CD4-positive, alpha-beta memory T cell (primary cell): ENCODE measurements around the gene LLGL1. TPM values are rescaled to one million over a fixed set of nuclear protein-coding genes. Genes with fewer than 3 reads are reported as not detected.

Experiments
- CTCF ChIA-PET: fragments of 350-600 bp; sonication (Branson Sonifier 250); formaldehyde crosslinking; loops from one replicate; lab custom pipeline; 2021; ENCODE audit warnings: inconsistent platforms; ENCODE audit not compliant: partially characterized antibody; lab: Charles Lee
- POLR2A ChIA-PET: fragments of 350-600 bp; sonication (Branson Sonifier 250); formaldehyde crosslinking; loops from one replicate; lab custom pipeline; 2021; ENCODE audit not compliant: partially characterized antibody; lab: Charles Lee
- DNase-seq, 5 donors: peaks; one replicate each; pipeline versions ENCODE4 v3.0.0 to v3.0.0-alpha.2; 2020 to 2022; ENCODE audit warnings: mixed read lengths in 1 of 5
- H3K27ac ChIP-seq: one replicate; pipeline ENCODE4 v1.7.0; 2013; ENCODE audit warnings: low read depth, low read length
- H3K27me3 ChIP-seq: 2 replicates; pipeline ENCODE4 v1.7.0; 2013; ENCODE audit warnings: mild to moderate bottlenecking, low read length, moderate library complexity; ENCODE audit not compliant: insufficient read depth
- H3K36me3 ChIP-seq: 2 replicates; pipeline ENCODE4 v1.7.0; 2013; ENCODE audit warnings: mild to moderate bottlenecking, low read length, moderate library complexity; ENCODE audit not compliant: insufficient read depth
- H3K4me1 ChIP-seq: 2 replicates; pipeline ENCODE4 v1.7.0; 2013; ENCODE audit warnings: mild to moderate bottlenecking, low read length, moderate library complexity; ENCODE audit not compliant: insufficient read depth
- H3K4me3 ChIP-seq, 2 donors: one replicate each; pipeline ENCODE4 v1.7.0; 2013; ENCODE audit warnings: low read length in 2 of 2, mild to moderate bottlenecking in 1 of 2
- H3K9me3 ChIP-seq, 2 donors: one replicate each; pipeline ENCODE4 v1.7.0; 2013; ENCODE audit warnings: low read length in 2 of 2, control low read depth in 1 of 2; ENCODE audit not compliant: control insufficient read depth in 1 of 2
- H3K27ac Mint-ChIP-seq, 7 donors: one replicate each; pipeline ENCODE4 v1.8.0; 2020 to 2021; ENCODE audit warnings: mixed read lengths in 7 of 7, mild to moderate bottlenecking in 6 of 7, inconsistent platforms in 3 of 7, moderate library complexity in 3 of 7
- H3K27me3 Mint-ChIP-seq, 2 donors: one replicate each; pipeline ENCODE4 v1.8.0; 2020 to 2021; ENCODE audit warnings: mixed read lengths in 2 of 2
- H3K36me3 Mint-ChIP-seq, 2 donors: one replicate each; pipeline ENCODE4 v1.8.0; 2020 to 2021; ENCODE audit warnings: mixed read lengths in 2 of 2, inconsistent platforms in 1 of 2, mild to moderate bottlenecking in 1 of 2
- H3K4me1 Mint-ChIP-seq, 4 donors: one replicate each; pipeline ENCODE4 v1.8.0; 2020 to 2021; ENCODE audit warnings: mixed read lengths in 4 of 4, mild to moderate bottlenecking in 1 of 4
- H3K4me3 Mint-ChIP-seq, 8 donors: one replicate each; pipeline ENCODE4 v1.8.0; 2020 to 2021; ENCODE audit warnings: mixed read lengths in 8 of 8, mild to moderate bottlenecking in 7 of 8, moderate library complexity in 6 of 8, inconsistent platforms in 3 of 8
- H3K9me3 Mint-ChIP-seq, 8 donors: one replicate each; pipeline ENCODE4 v1.8.0; 2020 to 2021; ENCODE audit warnings: mixed read lengths in 8 of 8, mild to moderate bottlenecking in 5 of 8, inconsistent platforms in 3 of 8, moderate library complexity in 1 of 8
- intact Hi-C: fragments of 100-400 bp; cut with micrococcal nuclease; formaldehyde crosslinking; loops from one replicate; pipeline ENCODE4 v1.15.1; 2023
- polyA plus RNA-seq, 2 donors: library from polyadenylated mRNA; unstranded; fragments of 300-500 nt; fragmentation: Illumina TruSeq; gene quantifications; one replicate each; pipeline ENCODE4 v1.2.3, GENCODE V29; 2021
- total RNA-seq, 2 experiments: library from RNA; stranded (reverse); gene quantifications; one replicate each; pipeline ENCODE4 v1.2.3, GENCODE V29; 2021

The LLGL1 gene
- total and polyA plus RNA-seq, 4 experiments from 2014 or later = 0.25 to 20.5 (median 10.6) TPM

- Histone ChIP-seq H3K9me3 (no peaks in the 10 kb centered on the region), H3K4me1 (no peaks in the 10 kb centered on the region), H3K4me3 (no peak overlapping the region), H3K27me3 (no peaks in the 10 kb centered on the region), H3K27ac (no peak overlapping the region), H3K36me3 (no peaks in the 10 kb centered on the region)
- peaks cover 0 to 8% (median under 1%) of the 10 kb centered on the region in 4 donors for H3K4me1 Mint-ChIP-seq
- H3K9me3 Mint-ChIP-seq = peaks cover 0 to 2% (median 0%) of the 10 kb centered on the region in 8 donors
- CTCF ChIA-PET = no interaction called here
- no peak overlapping the region for H3K4me3 Mint-ChIP-seq
- H3K36me3 Mint-ChIP-seq = no peaks in the 10 kb centered on the region
- peak overlapping the region in 3 of 7 donors; percentile 24 to 66 (median 31) for H3K27ac Mint-ChIP-seq
- POLR2A ChIA-PET = interaction anchor here (3.1 kb wide), 1 partner anchor 36 kb away, joined by 14 read pairs; the partner anchor contains the start of gene ALKBH5
- H3K27me3 Mint-ChIP-seq = no peaks in the 10 kb centered on the region
- intact Hi-C loops = no loop called here
- DNase-seq = no peak
Observed at GRCh38 chr17:18218756-18219415, 6.5 kb upstream of the LLGL1 start.

- Histone ChIP-seq H3K36me3 (no peaks in the 10 kb centered on the region), H3K4me3 (no peak overlapping the region), H3K27ac (no peak overlapping the region), H3K9me3 (no peaks in the 10 kb centered on the region), H3K27me3 (no peaks in the 10 kb centered on the region), H3K4me1 (peaks cover 28% of the 10 kb centered on the region)
- Mint-ChIP-seq H3K27ac (no peak overlapping the region), H3K36me3 (no peaks in the 10 kb centered on the region), H3K4me3 (no peak overlapping the region), H3K9me3 (peaks cover 0 to 2% (median 0%) of the 10 kb centered on the region in 8 donors), H3K4me1 (peaks cover 15 to 39% (median 21%) of the 10 kb centered on the region in 4 donors), H3K27me3 (no peaks in the 10 kb centered on the region)
- POLR2A ChIA-PET = interaction anchor here (2.5 kb wide), 1 partner anchor 40 kb away, joined by 9 read pairs; the partner anchor contains the start of gene ALKBH5
- intact Hi-C loops = no loop called here
- CTCF ChIA-PET = interaction anchor here (0.8 to 0.9 kb wide), 2 partner anchors 24 to 41 kb away, joined by 3 read pairs; partner anchors contain the start of gene ALKBH5
- no peak for DNase-seq
Observed at GRCh38 chr17:18224053-18224386, 1.4 kb upstream of the LLGL1 start.

- Histone ChIP-seq H3K9me3 (no peaks in the 10 kb centered on the region), H3K36me3 (no peaks in the 10 kb centered on the region), H3K27ac (peak overlapping the region; percentile 15), H3K4me3 (no peak overlapping the region), H3K27me3 (no peaks in the 10 kb centered on the region), H3K4me1 (peaks cover 28% of the 10 kb centered on the region)
- DNase-seq = no peak
- Mint-ChIP-seq H3K9me3 (no peaks in the 10 kb centered on the region), H3K4me3 (peak overlapping the region in 7 of 8 donors; percentile 41 to 71 (median 65)), H3K4me1 (peaks cover 15 to 39% (median 21%) of the 10 kb centered on the region in 4 donors), H3K36me3 (no peaks in the 10 kb centered on the region), H3K27ac (peak overlapping the region in 3 of 7 donors; percentile 59 to 92 (median 82)), H3K27me3 (no peaks in the 10 kb centered on the region)
- intact Hi-C loops = loop anchor here (1.0 kb wide), 3 partner anchors 36 to 91 kb away; partner anchors contain the start of genes ALKBH5, MIEF2 and SMCR8
- ChIA-PET POLR2A (interaction anchor here (0.7 to 2.5 kb wide), 3 partner anchors 10 to 67 kb away, joined by 3 to 9 read pairs (median 3); partner anchors contain the start of gene ALKBH5), CTCF (interaction anchor here (0.8 kb wide), 1 partner anchor 42 kb away, joined by 3 read pairs; the partner anchor contains the start of gene ALKBH5)
Observed at GRCh38 chr17:18224387-18225120, 881 bp upstream of the LLGL1 start.

- peak overlapping the region; percentile 32 to 99 (median 94) for H3K27ac Mint-ChIP-seq
- intact Hi-C loops = loop anchor here (1.0 kb wide), 3 partner anchors 35 to 90 kb away; partner anchors contain the start of genes ALKBH5, MIEF2 and SMCR8
- POLR2A ChIA-PET = interaction anchor here (1.0 to 2.5 kb wide), 5 partner anchors 9 to 42 kb away, joined by 3 to 9 read pairs (median 3); partner anchors contain the start of gene ALKBH5
Observed at GRCh38 chr17:18225642-18226283, 328 bp downstream of the LLGL1 start.

GRCh38 chr17:18226284-18226945, 980 bp downstream of the LLGL1 start:
- no peaks in the 10 kb centered on the region for H3K27me3 Mint-ChIP-seq
- peak overlapping the region; percentile 32 to 99 (median 94) for H3K27ac Mint-ChIP-seq
- H3K4me3 ChIP-seq = peak overlapping the region; percentile 59 to 78
- DNase-seq = no peak
- CTCF ChIA-PET = no interaction called here
- no peaks in the 10 kb centered on the region for H3K9me3 ChIP-seq
- peaks cover 28% of the 10 kb centered on the region for H3K4me1 ChIP-seq
- peak overlapping the region; percentile 89 to 99 (median 96) for H3K4me3 Mint-ChIP-seq
- no peaks in the 10 kb centered on the region for H3K36me3 ChIP-seq
- H3K27me3 ChIP-seq = no peaks in the 10 kb centered on the region
- POLR2A ChIA-PET = interaction anchor here (2.5 kb wide), 1 partner anchor 43 kb away, joined by 9 read pairs; the partner anchor contains the start of gene ALKBH5
- H3K36me3 Mint-ChIP-seq = no peaks in the 10 kb centered on the region
- H3K27ac ChIP-seq = peak overlapping the region; percentile 42
- no peaks in the 10 kb centered on the region for H3K9me3 Mint-ChIP-seq
- H3K4me1 Mint-ChIP-seq = peaks cover 15 to 39% (median 21%) of the 10 kb centered on the region in 4 donors
- intact Hi-C loops = no loop called here

More at GRCh38 chr17:18225642-18226283, 328 bp downstream of the LLGL1 start:
- no peaks in the 10 kb centered on the region for H3K27me3 Mint-ChIP-seq
- DNase-seq = peak in 1 of 5 donors; percentile 16
- CTCF ChIA-PET = no interaction called here
- Histone ChIP-seq H3K9me3 (no peaks in the 10 kb centered on the region), H3K4me1 (peaks cover 28% of the 10 kb centered on the region), H3K4me3 (peak overlapping the region; percentile 59 to 78), H3K27ac (peak overlapping the region; percentile 42), H3K27me3 (no peaks in the 10 kb centered on the region), H3K36me3 (no peaks in the 10 kb centered on the region)
- peaks cover 15 to 39% (median 21%) of the 10 kb centered on the region in 4 donors for H3K4me1 Mint-ChIP-seq
- H3K9me3 Mint-ChIP-seq = no peaks in the 10 kb centered on the region
- H3K4me3 Mint-ChIP-seq = peak overlapping the region; percentile 89 to 99 (median 96)
- no peaks in the 10 kb centered on the region for H3K36me3 Mint-ChIP-seq

GRCh38 chr17:18227635-18228034, 2.2 kb downstream of the LLGL1 start:
- H3K9me3 ChIP-seq = no peaks in the 10 kb centered on the region
- ChIA-PET CTCF (no interaction called here), POLR2A (no interaction called here)
- H3K36me3 Mint-ChIP-seq = peaks cover 0 to 2% of the 10 kb centered on the region in 2 donors
- intact Hi-C loops = no loop called here
- no peaks in the 10 kb centered on the region for H3K9me3 Mint-ChIP-seq
- no peaks in the 10 kb centered on the region for H3K27me3 ChIP-seq
- peaks cover 15 to 39% (median 21%) of the 10 kb centered on the region in 4 donors for H3K4me1 Mint-ChIP-seq
- no peaks in the 10 kb centered on the region for H3K36me3 ChIP-seq
- peak overlapping the region in 5 of 8 donors; percentile 11 to 89 (median 23) for H3K4me3 Mint-ChIP-seq
- H3K4me3 ChIP-seq = no peak overlapping the region
- H3K27ac Mint-ChIP-seq = peak overlapping the region in 4 of 7 donors; percentile 29 to 61 (median 49)
- no peak overlapping the region for H3K27ac ChIP-seq
- no peak for DNase-seq
- H3K27me3 Mint-ChIP-seq = no peaks in the 10 kb centered on the region
- peaks cover 28% of the 10 kb centered on the region for H3K4me1 ChIP-seq
